Activated CD4-positive, alpha-beta T cell treated with anti-CD3 and anti-CD28 coated beads, Interleukin-2, amount 50 U/mL, for 48 hours (primary cell): Measurements from ENCODE around the gene IFT80.

Experiments
- DNase-seq, 2 experiments: peaks; one replicate each; pipeline ENCODE4 v3.0.0-alpha.2; 2020

IFT80 gene

GRCh38 chr3:160399125-160400029 is at the start of gene IFT80, which contains the start of gene SMC4:
IFT80 (minus strand) TSS chr3:160399225; CDS start chr3:160384600, 14,625 bp downstream.
SMC4 (plus strand) TSS chr3:160399650; CDS start chr3:160400827, 1,177 bp downstream.
- peak; percentile 95 to 96 for DNase-seq

GRCh38 chr3:160447544-160447943 is 48.5 kb upstream of the IFT80 start:
- no peak for DNase-seq

- DNase-seq, result no peak
These were observed 47.6 kb upstream of the IFT80 start for GRCh38 chr3:160446522-160447056.

GRCh38 chr3:160445854-160446253 is 46.8 kb upstream of the IFT80 start:
- DNase-seq, result no peak

GRCh38 chr3:160444411-160444810 is 45.4 kb upstream of the IFT80 start:
- no peak for DNase-seq

- no peak for DNase-seq
These were observed 41.7 kb upstream of the IFT80 start for GRCh38 chr3:160440687-160441086.

- no peak for DNase-seq
These were observed 38.0 kb upstream of the IFT80 start for GRCh38 chr3:160437083-160437455.

GRCh38 chr3:160435747-160436146 is 36.7 kb upstream of the IFT80 start:
- no peak for DNase-seq

GRCh38 chr3:160435095-160435494 is 36.1 kb upstream of the IFT80 start:
- DNase-seq, result no peak

- no peak for DNase-seq
These were observed 35.0 kb upstream of the IFT80 start for GRCh38 chr3:160434071-160434470.

- DNase-seq, result no peak
These were observed 28.9 kb upstream of the IFT80 start for GRCh38 chr3:160427832-160428424.

- DNase-seq, result no peak
These were observed 18.3 kb upstream of the IFT80 start for GRCh38 chr3:160417311-160417710.

GRCh38 chr3:160413613-160414248 is 14.7 kb upstream of the IFT80 start:
- peak; percentile 56 to 60 for DNase-seq

- DNase-seq, result no peak
These were observed 13.5 kb upstream of the IFT80 start for GRCh38 chr3:160412477-160412876.

GRCh38 chr3:160409812-160410610 is 11.0 kb upstream of the IFT80 start:
- no peak for DNase-seq

- DNase-seq, result no peak
These were observed 4.9 kb upstream of the IFT80 start for GRCh38 chr3:160403796-160404470.

GRCh38 chr3:160403028-160403545 is 4.1 kb upstream of the IFT80 start:
- no peak for DNase-seq

- DNase-seq, result no peak
These were observed 3.4 kb upstream of the IFT80 start for GRCh38 chr3:160402221-160403027.

GRCh38 chr3:160401291-160402095 is 2.5 kb upstream of the IFT80 start:
- DNase-seq, result peak in 1 of 2 experiments; percentile 16

- DNase-seq, result peak; percentile 13 to 29
These were observed 1.7 kb upstream of the IFT80 start for GRCh38 chr3:160400702-160401150.
